Activated CD8-positive, alpha-beta memory T cell treated with anti-CD3 and anti-CD28 coated beads, Interleukin-2, amount 50 U/mL, for 1 hour (primary cell): ENCODE measurements around the gene TEX30.

Source experiments
- DNase-seq: peaks from one replicate; pipeline ENCODE4 v3.0.0-alpha.2; 2020; ENCODE audit errors: extremely low read depth

The TEX30 gene

DNA sequence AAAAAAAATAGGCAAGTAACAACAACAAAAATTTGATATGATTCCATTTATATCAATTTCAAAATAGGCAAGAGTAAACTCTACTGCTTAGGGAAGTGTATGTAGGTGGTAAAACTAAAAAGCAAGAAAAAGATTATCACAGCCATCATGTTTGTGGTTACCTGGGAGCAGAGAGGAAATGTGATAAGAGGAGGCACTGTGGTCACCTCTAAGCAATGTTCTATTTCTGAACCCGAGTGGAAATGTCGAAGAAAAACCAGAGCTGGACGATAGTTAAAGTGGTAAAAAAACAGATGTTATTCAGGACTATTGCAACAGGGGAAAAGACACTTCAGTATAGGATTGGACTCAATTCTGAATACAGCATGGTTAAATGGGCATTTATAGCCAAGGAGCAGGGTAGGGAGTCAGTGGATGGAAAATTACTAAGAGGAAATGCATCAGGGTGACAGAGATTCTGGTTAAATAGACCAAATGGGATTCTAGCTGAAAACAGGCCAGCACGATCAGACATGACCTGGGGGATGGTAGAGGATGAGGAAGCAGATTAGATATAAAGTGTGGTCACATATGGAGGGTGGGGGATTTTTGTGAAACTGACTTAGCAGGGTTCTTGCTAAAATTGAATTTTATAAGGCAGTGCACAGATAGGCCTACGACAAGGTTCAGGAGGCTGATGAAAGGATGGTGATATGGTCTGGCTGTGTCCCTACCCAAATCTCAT lies 6.0 kb upstream of the TEX30 start:
- DNase-seq = no peak

DNA sequence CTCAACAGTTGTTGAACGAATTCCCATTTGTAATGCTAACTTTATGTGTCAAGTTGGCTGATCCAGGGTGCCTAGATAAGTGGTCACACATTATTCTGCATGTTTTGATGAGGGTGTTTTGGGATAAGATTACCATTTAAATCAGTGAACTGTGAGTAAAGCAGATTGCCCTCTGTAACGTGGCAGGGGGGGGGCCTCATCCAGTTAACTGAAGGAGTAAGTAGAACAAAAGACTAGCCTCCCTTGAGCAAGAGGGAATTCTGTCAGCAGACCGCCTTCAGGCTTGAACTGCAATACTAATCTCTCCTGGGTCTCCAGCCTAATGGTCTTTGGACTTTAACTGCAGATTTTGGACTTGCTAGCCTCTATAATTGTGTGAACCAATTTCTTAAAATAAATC lies 4.2 kb upstream of the TEX30 start:
- no peak for DNase-seq

GRCh38 chr13:102776271-102776670 lies 2.7 kb upstream of the TEX30 start:
- DNase-seq = no peak

GRCh38 chr13:102774591-102775520 lies 1.3 kb upstream of the TEX30 start:
- no peak for DNase-seq

- no peak for DNase-seq
Observed at GRCh38 chr13:102774214-102774568, 605 bp upstream of the TEX30 start.

DNA sequence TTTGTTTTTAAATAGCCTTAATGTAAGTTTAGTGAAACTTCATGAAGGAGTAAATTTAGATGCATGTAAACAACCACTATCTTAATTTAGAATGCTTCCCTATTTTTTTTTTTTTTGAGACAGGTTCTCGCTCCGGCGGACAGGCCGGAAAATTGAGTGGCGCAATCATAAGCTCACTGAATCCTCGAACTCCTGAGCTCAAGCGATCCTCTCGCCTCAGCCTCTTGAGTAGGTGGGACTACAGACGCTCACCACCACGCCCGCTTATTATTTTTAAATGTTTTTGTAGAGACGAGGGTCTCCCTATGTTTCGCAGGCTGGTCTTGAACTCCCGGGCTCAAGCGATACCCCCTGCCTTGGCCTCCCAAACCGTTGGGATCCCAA lies 1.6 kb downstream of the TEX30 start:
- no peak for DNase-seq

DNA sequence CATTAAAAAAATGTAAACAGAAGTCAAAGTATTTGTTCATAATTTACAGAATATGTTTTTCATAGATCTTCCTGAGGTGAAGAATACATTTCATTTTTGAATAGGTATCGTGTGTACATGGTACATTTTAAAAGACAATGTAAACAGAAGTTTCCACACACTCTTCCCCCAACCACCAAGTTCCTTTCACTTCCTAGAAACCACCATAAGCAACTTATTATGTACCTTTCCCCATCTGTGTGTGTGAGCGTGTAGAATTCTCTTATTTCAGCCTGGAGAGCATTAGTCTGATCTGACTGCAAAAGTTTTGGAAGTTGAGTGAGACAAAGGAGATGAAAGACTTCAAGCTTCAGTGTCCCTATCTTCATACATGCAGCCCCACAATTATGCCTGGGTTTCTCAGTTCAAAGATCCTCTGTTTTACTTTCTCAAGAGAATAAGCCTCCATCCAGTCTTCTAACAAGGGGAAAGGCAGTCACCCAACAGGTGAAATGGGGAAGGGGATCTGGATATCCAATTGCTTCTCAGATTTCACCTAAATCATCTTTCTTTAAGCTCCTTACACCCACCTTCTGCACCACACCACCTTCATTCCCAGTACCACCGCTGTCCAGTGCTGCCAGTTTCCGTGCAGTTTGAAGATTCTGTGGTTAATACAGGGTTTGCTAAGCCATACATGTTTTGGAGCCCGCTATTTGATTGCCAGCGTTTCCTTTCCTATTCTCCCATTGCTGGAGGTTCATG lies 2.1 kb downstream of the TEX30 start:
- no peak for DNase-seq

- no peak for DNase-seq
Observed at GRCh38 chr13:102770435-102770834, 3.2 kb downstream of the TEX30 start.

GRCh38 chr13:102769679-102770078 lies 3.9 kb downstream of the TEX30 start:
- DNase-seq = no peak

DNA sequence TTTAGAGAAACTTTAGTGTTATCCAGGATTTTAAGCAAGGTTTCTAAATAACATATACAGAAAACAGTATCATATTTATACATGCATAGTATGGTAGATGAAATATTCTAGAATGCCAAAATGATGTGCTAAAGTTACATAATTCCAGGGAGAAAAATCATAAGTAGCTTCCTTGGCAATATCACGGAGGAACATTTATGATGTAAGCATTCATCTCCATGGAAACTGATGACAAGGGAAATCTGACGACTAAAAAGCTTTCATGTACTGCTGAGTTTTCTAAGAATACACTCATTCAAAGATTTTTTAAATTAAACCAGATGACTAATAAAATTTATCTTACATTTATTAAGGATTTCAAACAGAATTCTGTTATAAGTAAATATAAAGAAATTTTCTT lies 4.7 kb downstream of the TEX30 start:
- no peak for DNase-seq

DNA sequence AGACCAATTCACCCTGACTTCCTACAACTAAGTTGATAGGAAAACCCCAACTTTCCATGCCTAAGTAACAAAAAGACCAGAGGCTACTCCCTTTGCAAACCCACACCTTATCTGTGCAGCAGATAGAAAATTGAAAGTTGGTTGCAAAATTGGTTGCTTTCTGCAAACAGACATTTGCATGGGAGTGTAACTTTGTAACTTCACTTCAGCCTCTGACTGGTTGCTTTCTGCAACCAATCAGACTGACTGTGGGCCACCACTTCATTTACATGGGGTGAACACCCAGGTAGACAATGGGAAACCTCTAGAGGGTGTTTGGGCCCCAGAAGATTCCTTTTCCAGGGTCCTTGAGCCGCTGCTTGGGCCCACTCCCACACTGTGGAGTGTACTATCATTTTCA lies 9.8 kb downstream of the TEX30 start:
- no peak for DNase-seq

DNA sequence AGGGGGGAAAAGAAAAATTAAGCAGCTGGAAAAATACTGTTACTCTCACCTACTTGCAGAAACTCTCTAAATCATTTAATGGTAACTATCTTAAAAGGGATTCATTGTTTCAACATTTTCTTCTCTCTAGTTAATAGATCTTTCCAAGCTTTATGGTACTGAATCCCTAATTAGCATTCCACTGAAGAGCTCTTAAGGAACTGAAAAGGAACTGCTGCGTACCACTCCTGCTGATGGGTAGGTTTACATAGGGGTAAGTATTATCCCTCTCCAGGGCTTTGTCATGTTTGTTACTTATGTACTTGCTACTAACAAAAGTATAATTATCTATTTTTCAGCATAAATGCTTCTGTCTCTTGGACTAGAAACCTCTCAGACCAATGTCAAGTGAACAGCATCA lies 12.5 kb downstream of the TEX30 start:
- DNase-seq = no peak

GRCh38 chr13:102758842-102759241 lies 14.7 kb downstream of the TEX30 start:
- DNase-seq = no peak

DNA sequence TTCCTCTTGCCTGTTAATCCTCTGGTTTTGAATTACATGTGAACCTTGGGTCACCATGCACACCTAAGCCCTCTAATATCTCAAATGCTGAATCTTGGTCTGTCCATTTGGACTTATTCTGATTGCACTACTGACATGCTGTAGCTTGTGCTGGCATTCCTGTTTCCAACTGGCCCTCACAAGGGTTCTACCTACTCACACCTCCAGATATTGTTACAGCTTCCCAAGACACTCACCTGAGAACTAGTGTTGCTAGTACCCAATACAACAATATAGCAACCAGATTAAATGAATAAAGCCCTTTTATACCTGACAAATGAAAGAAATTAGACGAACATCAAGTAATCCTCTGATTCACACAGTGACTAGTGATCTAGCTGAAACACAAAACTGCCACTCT lies 16.6 kb downstream of the TEX30 start:
- no peak for DNase-seq

GRCh38 chr13:102751886-102752285 lies 21.7 kb downstream of the TEX30 start:
- DNase-seq = no peak

- no peak for DNase-seq
Observed at GRCh38 chr13:102742506-102742905, 31.1 kb downstream of the TEX30 start.

- DNase-seq = no peak
Observed at GRCh38 chr13:102742101-102742500, 31.5 kb downstream of the TEX30 start.

GRCh38 chr13:102729560-102730270 lies 43.9 kb downstream of the TEX30 start:
- DNase-seq = no peak

- no peak for DNase-seq
Observed at GRCh38 chr13:102726430-102726829, 47.2 kb downstream of the TEX30 start.

DNA sequence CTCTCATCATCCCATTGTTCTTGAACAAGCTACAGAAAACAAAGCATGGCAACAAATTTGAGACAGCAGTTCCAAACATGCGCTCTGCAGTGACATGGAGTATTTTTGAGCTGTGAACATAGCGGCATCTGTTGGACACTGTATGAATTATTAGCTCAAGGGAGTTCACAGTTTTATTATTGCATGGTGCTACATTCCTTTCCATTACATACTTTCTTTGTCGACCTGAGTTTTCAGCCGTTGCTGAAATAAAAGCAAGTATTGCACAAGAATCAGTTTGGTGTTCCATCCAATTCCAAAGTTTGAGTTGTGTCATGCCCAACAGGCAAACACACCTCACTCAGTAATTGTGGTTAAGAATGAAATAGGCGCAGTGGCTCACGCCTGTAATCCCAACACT lies 48.7 kb downstream of the TEX30 start:
- no peak for DNase-seq

- DNase-seq = no peak
Observed at GRCh38 chr13:102721800-102722231, 51.8 kb downstream of the TEX30 start.

GRCh38 chr13:102718746-102719145 lies 54.8 kb downstream of the TEX30 start:
- DNase-seq = no peak
